H1 (cell line): ENCODE data around the gene CCDC40. TPM values are rescaled to one million over a fixed set of nuclear protein-coding genes. Genes with fewer than 3 reads are reported as not detected.

Experiments
- CTCF ChIA-PET: fragments of 300-600 bp; sonication (Branson Sonifier 250); formaldehyde crosslinking; loops from one replicate; lab custom pipeline; 2021; ENCODE audit not compliant: partially characterized antibody; lab: Charles Lee
- POLR2A ChIA-PET: fragments of 300-600 bp; sonication (Branson Sonifier 250); formaldehyde crosslinking; loops from one replicate; lab custom pipeline; 2021; ENCODE audit warnings: inconsistent platforms; ENCODE audit not compliant: partially characterized antibody; lab: Charles Lee
- DNase-seq, 2 experiments: peaks; one replicate each; pipeline versions ENCODE4 v3.0.0 to v3.0.0-alpha.2; 2010 to 2022; ENCODE audit warnings: low spot score in 2 of 2, low read depth in 1 of 2, mixed read lengths in 1 of 2
- FAIRE-seq: peaks from 2 replicates; lab custom pipeline; 2011; peaks lifted over from hg19 to GRCh38; lab: Jason Lieb, UNC
- H2AFZ ChIP-seq: 2 replicates; pipeline ENCODE4 v1.8.1; 2012; ENCODE audit warnings: low read length, inconsistent platforms
- H2AK5ac ChIP-seq: 2 replicates; pipeline ENCODE4 v1.6.1; 2013; ENCODE audit warnings: low read depth, low read length
- H2BK120ac ChIP-seq: replicated peaks from 2 replicates; pipeline ENCODE3; 2013; ENCODE audit warnings: low read depth, low read length, inconsistent platforms
- H2BK12ac ChIP-seq: 2 replicates; pipeline ENCODE4 v1.6.1; 2013; ENCODE audit warnings: low read depth, low read length
- H2BK15ac ChIP-seq: 2 replicates; pipeline ENCODE4 v1.6.1; 2013; ENCODE audit warnings: low read length
- H2BK20ac ChIP-seq: 2 replicates; pipeline ENCODE4 v1.6.1; 2013; ENCODE audit warnings: low read length
- H2BK5ac ChIP-seq: 2 replicates; pipeline ENCODE4 v1.6.1; 2013; ENCODE audit warnings: low read depth, low read length
- H3K14ac ChIP-seq: 2 replicates; pipeline ENCODE4 v1.6.1; 2013; ENCODE audit warnings: inconsistent platforms; ENCODE audit not compliant: insufficient read length
- H3K18ac ChIP-seq: 2 replicates; pipeline ENCODE4 v1.6.1; 2013; ENCODE audit warnings: low read length; ENCODE audit errors: extremely low read depth
- H3K23ac ChIP-seq: 2 replicates; pipeline ENCODE4 v1.6.1; 2013; ENCODE audit warnings: inconsistent platforms; ENCODE audit not compliant: insufficient read length
- H3K23me2 ChIP-seq: 2 replicates; pipeline ENCODE4 v1.6.1; 2013; ENCODE audit warnings: low read depth, low read length
- H3K27ac ChIP-seq: 2 replicates; pipeline ENCODE4 v1.6.1; 2011; ENCODE audit warnings: low read depth, low read length, inconsistent platforms
- H3K27me3 ChIP-seq, 4 experiments: replicated peaks in 1 of 4; 1 replicate in 1 of 4; 2 replicates in 3 of 4; pipeline versions ENCODE4 v1.6.1 to v1.8.1; 2011 to 2013; ENCODE audit warnings: low read length in 3 of 4, mild to moderate bottlenecking in 3 of 4, inconsistent platforms in 2 of 4, mixed read lengths in 2 of 4, moderate library complexity in 1 of 4; ENCODE audit not compliant: control insufficient read depth in 3 of 4, insufficient read depth in 3 of 4; ENCODE audit errors: extremely low read depth in 1 of 4
- H3K36me3 ChIP-seq, 4 experiments: 2 replicates each; pipeline versions ENCODE4 v1.6.1 to v1.8.1; 2011 to 2013; ENCODE audit warnings: mild to moderate bottlenecking in 4 of 4, low read length in 3 of 4, moderate library complexity in 2 of 4, control low read depth in 1 of 4, inconsistent platforms in 1 of 4; ENCODE audit not compliant: insufficient read depth in 4 of 4, control insufficient read depth in 2 of 4
- H3K4ac ChIP-seq: replicated peaks from 2 replicates; pipeline ENCODE3; 2013; ENCODE audit warnings: low read length, low read depth, mixed read lengths, inconsistent platforms; ENCODE audit not compliant: insufficient read length
- H3K4me1 ChIP-seq, 4 experiments: replicated peaks in 1 of 4; 1 replicate in 1 of 4; 2 replicates in 3 of 4; pipeline versions ENCODE4 v1.6.1 to v1.8.1; 2011 to 2013; ENCODE audit warnings: low read length in 3 of 4, inconsistent platforms in 2 of 4, mixed read lengths in 1 of 4; ENCODE audit not compliant: insufficient read depth in 4 of 4, control insufficient read depth in 3 of 4
- H3K4me2 ChIP-seq, 2 experiments: 2 replicates each; pipeline versions ENCODE4 v1.6.1 to v1.8.1; 2011 to 2013; ENCODE audit warnings: low read depth in 2 of 2, low read length in 2 of 2, control low read depth in 1 of 2, inconsistent platforms in 1 of 2, mild to moderate bottlenecking in 1 of 2; ENCODE audit not compliant: insufficient read depth in 1 of 2
- H3K4me3 ChIP-seq, 4 experiments: fragments of 200-600, 300-600 bp in 1 of 4; sonication (generic), shearing (Covaris generic), sonication (Bioruptor Twin) in 1 of 4; 2 replicates each; pipeline versions ENCODE4 v1.5.1 to v1.8.1; 2011 to 2016; ENCODE audit warnings: low read length in 4 of 4, low read depth in 3 of 4, control low read depth in 2 of 4, inconsistent platforms in 2 of 4, mild to moderate bottlenecking in 2 of 4, mixed read lengths in 1 of 4, moderate library complexity in 1 of 4; ENCODE audit not compliant: insufficient read depth in 2 of 4; ENCODE audit errors: extremely low read depth in 1 of 4
- H3K56ac ChIP-seq: replicated peaks from 2 replicates; pipeline ENCODE3; 2013; ENCODE audit warnings: low read depth, mild to moderate bottlenecking, mixed read lengths, low read length, inconsistent platforms; ENCODE audit not compliant: insufficient read length
- H3K79me1 ChIP-seq: 2 replicates; pipeline ENCODE4 v1.6.1; 2013; ENCODE audit warnings: low read depth, low read length, control low read depth
- H3K79me2 ChIP-seq, 2 experiments: 2 replicates each; pipeline versions ENCODE4 v1.6.1 to v1.8.1; 2012 to 2013; ENCODE audit warnings: low read length in 2 of 2, mild to moderate bottlenecking in 2 of 2, inconsistent platforms in 1 of 2; ENCODE audit not compliant: insufficient read depth in 2 of 2, control insufficient read depth in 1 of 2
- H3K9ac ChIP-seq, 4 experiments: replicated peaks in 1 of 4; 1 replicate in 1 of 4; 2 replicates in 3 of 4; pipeline versions ENCODE4 v1.6.1 to v1.8.1; 2011 to 2013; ENCODE audit warnings: low read depth in 3 of 4, low read length in 3 of 4, control low read depth in 2 of 4, mild to moderate bottlenecking in 2 of 4, moderate library complexity in 2 of 4, inconsistent platforms in 1 of 4; ENCODE audit errors: extremely low read depth in 1 of 4
- H3K9me3 ChIP-seq, 2 experiments: 2 replicates each; pipeline versions ENCODE4 v1.6.1 to v1.8.1; 2012 to 2013; ENCODE audit warnings: mild to moderate bottlenecking in 2 of 2, moderate library complexity in 2 of 2, control low read depth in 1 of 2, inconsistent platforms in 1 of 2, low read depth in 1 of 2, low read length in 1 of 2, mixed read lengths in 1 of 2; ENCODE audit not compliant: insufficient read depth in 2 of 2
- H4K20me1 ChIP-seq, 2 experiments: replicated peaks in 1 of 2; 2 replicates each; pipeline versions ENCODE3 to v1.8.1; 2011 to 2013; ENCODE audit warnings: inconsistent platforms in 2 of 2, low read length in 2 of 2, mild to moderate bottlenecking in 1 of 2; ENCODE audit not compliant: insufficient read depth in 2 of 2, control insufficient read depth in 1 of 2
- H4K5ac ChIP-seq: 2 replicates; pipeline ENCODE4 v1.6.1; 2013; ENCODE audit warnings: low read length, low read depth, mixed read lengths, inconsistent platforms; ENCODE audit not compliant: insufficient read length
- H4K8ac ChIP-seq: 2 replicates; pipeline ENCODE4 v1.8.0; 2013; ENCODE audit warnings: mild to moderate bottlenecking, moderate library complexity, low read length, inconsistent platforms; ENCODE audit not compliant: insufficient read depth; ENCODE audit errors: extremely low read depth
- H4K91ac ChIP-seq: replicated peaks from 2 replicates; pipeline ENCODE3; 2013; ENCODE audit warnings: low read length, mixed read lengths, inconsistent platforms; ENCODE audit not compliant: insufficient read length
- CTBP2 ChIP-seq: IDR thresholded peaks from 2 replicates; pipeline ENCODE4 v1.7.0; 2011; ENCODE audit warnings: borderline replicate concordance, mild to moderate bottlenecking, moderate library complexity, mixed read lengths, low read length; ENCODE audit not compliant: insufficient read depth, insufficient read length
- GABPA ChIP-seq: IDR thresholded peaks from 2 replicates; pipeline ENCODE4 v1.6.1; 2011; ENCODE audit warnings: mild to moderate bottlenecking, low read length, moderate library complexity, borderline replicate concordance; ENCODE audit not compliant: insufficient read depth
- HDAC2 ChIP-seq, 2 experiments: fragments of 300-600 bp in 1 of 2; sonication (generic) in 1 of 2; IDR thresholded peaks; 2 replicates each; pipeline ENCODE4 v1.6.1; 2011 to 2012; ENCODE audit warnings: low read depth in 2 of 2, low read length in 2 of 2, mild to moderate bottlenecking in 2 of 2, moderate library complexity in 2 of 2, borderline replicate concordance in 1 of 2, inconsistent platforms in 1 of 2
- KDM1A ChIP-seq: fragments of 200-600, 300-600 bp; sonication (generic); IDR thresholded peaks from 2 replicates; pipeline ENCODE4 v1.7.1; 2016; ENCODE audit warnings: mild to moderate bottlenecking, low read length, borderline replicate concordance
- KDM4A ChIP-seq: IDR thresholded peaks from one replicate; pipeline ENCODE4 v1.7.1; 2012; ENCODE audit warnings: low read depth, mild to moderate bottlenecking, moderate library complexity, low read length, inconsistent platforms; ENCODE audit not compliant: severe bottlenecking
- RAD21 ChIP-seq, 2 experiments: IDR thresholded peaks in 1 of 2; conservative IDR thresholded peaks in 1 of 2; 2 replicates each; pipeline ENCODE4 v1.6.1; 2011; ENCODE audit warnings: low read depth in 2 of 2, low read length in 2 of 2, improper control_type of control experiment in 1 of 2, inconsistent platforms in 1 of 2, mild to moderate bottlenecking in 1 of 2, moderate library complexity in 1 of 2
- SAP30 ChIP-seq: fragments of 300-600 bp; sonication (generic); IDR thresholded peaks from 2 replicates; pipeline ENCODE4 v1.7.1; 2012; ENCODE audit warnings: low read length, moderate library complexity, mild to moderate bottlenecking, inconsistent platforms; ENCODE audit not compliant: insufficient read depth, insufficient replicate concordance
- SP2 ChIP-seq: IDR thresholded peaks from 2 replicates; pipeline ENCODE4 v1.6.1; 2012; ENCODE audit warnings: mild to moderate bottlenecking, low read length, inconsistent platforms
- SUZ12 ChIP-seq: fragments of 200-600 bp; sonication (generic); IDR thresholded peaks from 2 replicates; pipeline ENCODE4 v1.6.1; 2012; ENCODE audit warnings: mild to moderate bottlenecking, inconsistent platforms, low read length, moderate library complexity, mixed read lengths
- TEAD4 ChIP-seq: IDR thresholded peaks from 2 replicates; pipeline ENCODE4 v1.6.1; 2012; ENCODE audit warnings: low read depth, low read length, inconsistent platforms, mixed read lengths
- WGBS, 2 experiments: shearing (Covaris generic) in 1 of 2; methylation state at CpG; one replicate each; pipeline versions ENCODE4 v1.1.6 to v1.1.7; 2013 to 2015; ENCODE audit warnings: low lambda C conversion rate in 2 of 2, mixed read lengths in 2 of 2, inconsistent platforms in 1 of 2, low coverage in 1 of 2, missing lambda C conversion rate in 1 of 2; ENCODE audit not compliant: insufficient replicate concordance in 2 of 2, insufficient coverage in 1 of 2, insufficient read length in 1 of 2; ENCODE audit errors: extremely low coverage in 1 of 2, missing lambda C conversion rate in 1 of 2; 5-methylcytosine and 5-hydroxymethylcytosine counted together
- polyA plus RNA-seq, 7 experiments: library from polyadenylated mRNA; depleted of rRNA in 3 of 7; stranded (reverse) in 5 of 7; unstranded in 2 of 7; fragments of >200 nt in 5 of 7; fragments of 200-250 nt in 2 of 7; gene quantifications; 1 replicate in 5 of 7; 2 replicates in 1 of 7; 4 replicates in 1 of 7; pipeline versions ENCODE4 v1.2.1 to v1.2.3, GENCODE V29; 2011 to 2013; ENCODE audit warnings: missing spikeins in 2 of 7, mixed read lengths in 2 of 7
- total RNA-seq: library from RNA; stranded (reverse); fragmentation: NEBNext Ultra II Directional; extraction: Animal tissue kit (Norgen Biotek cat#: 25700); gene quantifications from 2 replicates; pipeline ENCODE4 v1.2.1, GENCODE V29; 2021
- TF ChIP-seq, protein P1 (sequence below): IDR thresholded peaks from 2 replicates; pipeline ENCODE4 v1.6.1; 2011; ENCODE audit warnings: low read length, improper control_type of control experiment

Gene CCDC40
- total and polyA plus RNA-seq, 2 of the 8 experiments (the other 6 are each of a cell fraction or from before 2014, with no cell fraction given): 4.1 to 11.5 TPM

DNA sequence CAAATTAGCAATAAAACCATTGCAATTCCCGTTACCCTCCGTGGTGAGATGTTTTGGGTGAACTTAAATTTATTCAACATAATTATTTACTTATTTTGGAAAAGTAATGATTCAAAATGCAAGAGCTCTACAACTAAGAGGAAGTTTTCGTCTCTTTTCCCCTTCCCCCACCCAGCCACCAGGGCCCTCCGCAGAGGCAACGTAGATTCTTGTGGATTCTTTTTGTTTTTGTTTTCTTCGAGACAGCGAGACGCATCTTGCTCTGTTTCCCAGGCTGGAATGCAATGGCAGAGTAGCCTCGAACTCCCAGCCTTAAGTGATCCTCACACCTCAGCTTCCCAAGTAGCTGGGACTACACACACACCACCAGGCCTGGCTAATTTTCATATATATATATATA lies 19.2 kb downstream of the CCDC40 start:
- Histone ChIP-seq H4K20me1 (no peaks in the 10 kb centered on the region), H3K23ac (no peak overlapping the region), H3K23me2 (no peaks in the 10 kb centered on the region), H3K4me2 (no peak overlapping the region), H3K79me1 (no peaks in the 10 kb centered on the region), H2BK12ac (no peak overlapping the region), H4K8ac (no peak overlapping the region), H2BK15ac (no peak overlapping the region), H4K91ac (no peak overlapping the region), H4K5ac (no peak overlapping the region), H3K79me2 (no peaks in the 10 kb centered on the region), H3K18ac (no peak overlapping the region; the same call in 1 of the 2 replicates), H3K9ac (no peak overlapping the region), H2AFZ (no peak overlapping the region), H3K56ac (no peak overlapping the region), H3K4ac (no peak overlapping the region), H2BK20ac (no peak overlapping the region), H2BK120ac (no peak overlapping the region), H3K14ac (no peak overlapping the region), H3K36me3 (no peaks in the 10 kb centered on the region), H3K9me3 (no peaks in the 10 kb centered on the region), H2BK5ac (no peak overlapping the region), H3K4me3 (no peak overlapping the region), H3K4me1 (no peaks in the 10 kb centered on the region), H2AK5ac (no peak overlapping the region), H3K27me3 (no peaks in the 10 kb centered on the region), H3K27ac (no peak overlapping the region)
- 67% methylated on average over 9 of the region's 9 CpGs; no CpG with 5 or more reads in 1 of the 2 experiments for WGBS, 2 experiments
- ChIA-PET CTCF (interaction anchor here (1.5 to 1.7 kb wide), 2 partner anchors 26 to 30 kb away, joined by 3 to 9 read pairs; no protein-coding TSS in a partner anchor), POLR2A (interaction anchor here (1.0 kb wide), 1 partner anchor 11 kb away, joined by 3 read pairs; no protein-coding TSS in a partner anchor)
- peak; percentile 19 for FAIRE-seq
- no peak for DNase-seq
- TF ChIP-seq SUZ12 (no peak), KDM4A (no peak), KDM1A (no peak), HDAC2 (IDR thresholded peaks at IDR 0.05; ENCODE audit: borderline replicate concordance in 1 of 2, low read depth in 2 of 2, low read length in 2 of 2) (no peak), TEAD4 (peak; percentile 36; the same call in 1 of the 2 replicates), RAD21 (IDR thresholded peaks at IDR 0.05 in 1 of 2, conservative IDR thresholded peaks at IDR 0.05 in 1 of 2; ENCODE audit: low read depth in 2 of 2, low read length in 2 of 2) (0 out of 4 replicates have a peak, but pooled peaks of 1 of the 2 experiments have one; percentile 2), GABPA (no peak), CTBP2 (no peak), SP2 (no peak), SAP30 (no peak)
- TF ChIP-seq, protein P1, sequence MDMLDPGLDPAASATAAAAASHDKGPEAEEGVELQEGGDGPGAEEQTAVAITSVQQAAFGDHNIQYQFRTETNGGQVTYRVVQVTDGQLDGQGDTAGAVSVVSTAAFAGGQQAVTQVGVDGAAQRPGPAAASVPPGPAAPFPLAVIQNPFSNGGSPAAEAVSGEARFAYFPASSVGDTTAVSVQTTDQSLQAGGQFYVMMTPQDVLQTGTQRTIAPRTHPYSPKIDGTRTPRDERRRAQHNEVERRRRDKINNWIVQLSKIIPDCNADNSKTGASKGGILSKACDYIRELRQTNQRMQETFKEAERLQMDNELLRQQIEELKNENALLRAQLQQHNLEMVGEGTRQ: no peak
